Jurkat, Clone E6-1 (cell line): ENCODE measurements around the gene SYNGR4. TPM values are rescaled to one million over a fixed set of nuclear protein-coding genes. Genes with fewer than 3 reads are reported as not detected.
A peak's percentile ranks its signal among the peaks of the same experiment; 100 is the strongest.
"Not testable (repeated sequence)": the region's sequence is repeated elsewhere in the genome, so short reads cannot be mapped to it uniquely, and the experiment has no call there.

Source experiments
- DNase-seq: peaks from one replicate; pipeline ENCODE4 v3.0.0-alpha.2; 2011; ENCODE audit warnings: low read depth, low spot score
- H3K4me3 ChIP-seq: 2 replicates; pipeline ENCODE4 v1.5.1; 2011; ENCODE audit warnings: mild to moderate bottlenecking, low read length, control low read depth, moderate library complexity
- polyA plus RNA-seq: library from polyadenylated mRNA; unstranded; fragments of >200 nt; gene quantifications from one replicate; pipeline ENCODE4 v1.2.1, GENCODE V29; 2012; ENCODE audit warnings: missing spikeins; ENCODE audit not compliant: insufficient read length, insufficient read depth

The SYNGR4 gene
- 1.2 TPM for polyA plus RNA-seq

GRCh38 chr19:48363810-48364597 is at the start of gene SYNGR4, which contains the start of gene TMEM143:
Gene SYNGR4, plus strand, starts transcription at chr19:48364367. Its CDS starts 1,476 bp downstream, at chr19:48365843.
Gene TMEM143, minus strand, starts transcription at chr19:48363940. Its CDS starts 20 bp downstream, at chr19:48363920.
- DNase-seq = peak; percentile 99

GRCh38 chr19:48315712-48316111 is 48.5 kb upstream of the SYNGR4 start:
- H3K4me3 ChIP-seq = no peak overlapping the region
- no peak for DNase-seq

More at GRCh38 chr19:48363810-48364597, at the start of gene SYNGR4, which contains the start of gene TMEM143:
- peak within 1 kb of the TSS; percentile 100 for H3K4me3 ChIP-seq

- H3K4me3 ChIP-seq, DNase-seq: not testable (repeated sequence)
Observed at GRCh38 chr19:48317708-48317960, 46.5 kb upstream of the SYNGR4 start.

- no peak overlapping the region for H3K4me3 ChIP-seq
- no peak for DNase-seq
Observed at GRCh38 chr19:48318286-48318987, 45.7 kb upstream of the SYNGR4 start.

GRCh38 chr19:48319647-48320541 is 44.3 kb upstream of the SYNGR4 start:
- DNase-seq = no peak
- H3K4me3 ChIP-seq = no peak overlapping the region

GRCh38 chr19:48321372-48321621 is 42.9 kb upstream of the SYNGR4 start:
- peak; percentile 92 for DNase-seq
- peak overlapping the region; percentile 59 for H3K4me3 ChIP-seq

GRCh38 chr19:48321622-48322591 is 42.3 kb upstream of the SYNGR4 start:
- H3K4me3 ChIP-seq = peak overlapping the region; percentile 61
- peak; percentile 97 for DNase-seq

- peak; percentile 79 for DNase-seq
- H3K4me3 ChIP-seq = peak within 1 kb of the TSS; percentile 66
Observed at GRCh38 chr19:48325265-48325910, 38.8 kb upstream of the SYNGR4 start, which contains the start of gene EMP3. Gene EMP3, plus strand, starts transcription at chr19:48325552. Its CDS starts 1,293 bp downstream, at chr19:48326845.

- H3K4me3 ChIP-seq = peak overlapping the region; percentile 65
- no peak for DNase-seq
Observed at GRCh38 chr19:48329167-48329891, 34.8 kb upstream of the SYNGR4 start.

GRCh38 chr19:48330012-48330681 is 34.0 kb upstream of the SYNGR4 start:
- H3K4me3 ChIP-seq = peak overlapping the region; percentile 65
- DNase-seq = peak; percentile 94

GRCh38 chr19:48332351-48332661 is 31.9 kb upstream of the SYNGR4 start:
- peak overlapping the region; percentile 55 for H3K4me3 ChIP-seq

GRCh38 chr19:48332662-48333466 is 31.3 kb upstream of the SYNGR4 start:
- H3K4me3 ChIP-seq = peak overlapping the region; percentile 85
- peak; percentile 100 for DNase-seq

More at GRCh38 chr19:48332351-48332661, 31.9 kb upstream of the SYNGR4 start:
- no peak for DNase-seq

- peak overlapping the region; percentile 85 for H3K4me3 ChIP-seq
- peak; percentile 91 for DNase-seq
Observed at GRCh38 chr19:48333467-48334384, 30.4 kb upstream of the SYNGR4 start.

GRCh38 chr19:48338253-48338755 is 25.9 kb upstream of the SYNGR4 start:
- DNase-seq = no peak

More at GRCh38 chr19:48338253-48338755, 25.9 kb upstream of the SYNGR4 start:
- H3K4me3 ChIP-seq = no peak overlapping the region
